Limb (tissue), 2 donors: ENCODE data around the gene STUM.
A peak's percentile ranks its signal among the peaks of the same experiment; 100 is the strongest.
"Not testable (repeated sequence)": the region's sequence is repeated elsewhere in the genome, so short reads cannot be mapped to it uniquely, and the experiment has no call there.

Experiments
- DNase-seq, 2 donors: peaks; one replicate each; pipeline ENCODE4 v3.0.0-alpha.2; 2016; ENCODE audit errors: extremely low spot score in 2 of 2

The STUM gene

DNA sequence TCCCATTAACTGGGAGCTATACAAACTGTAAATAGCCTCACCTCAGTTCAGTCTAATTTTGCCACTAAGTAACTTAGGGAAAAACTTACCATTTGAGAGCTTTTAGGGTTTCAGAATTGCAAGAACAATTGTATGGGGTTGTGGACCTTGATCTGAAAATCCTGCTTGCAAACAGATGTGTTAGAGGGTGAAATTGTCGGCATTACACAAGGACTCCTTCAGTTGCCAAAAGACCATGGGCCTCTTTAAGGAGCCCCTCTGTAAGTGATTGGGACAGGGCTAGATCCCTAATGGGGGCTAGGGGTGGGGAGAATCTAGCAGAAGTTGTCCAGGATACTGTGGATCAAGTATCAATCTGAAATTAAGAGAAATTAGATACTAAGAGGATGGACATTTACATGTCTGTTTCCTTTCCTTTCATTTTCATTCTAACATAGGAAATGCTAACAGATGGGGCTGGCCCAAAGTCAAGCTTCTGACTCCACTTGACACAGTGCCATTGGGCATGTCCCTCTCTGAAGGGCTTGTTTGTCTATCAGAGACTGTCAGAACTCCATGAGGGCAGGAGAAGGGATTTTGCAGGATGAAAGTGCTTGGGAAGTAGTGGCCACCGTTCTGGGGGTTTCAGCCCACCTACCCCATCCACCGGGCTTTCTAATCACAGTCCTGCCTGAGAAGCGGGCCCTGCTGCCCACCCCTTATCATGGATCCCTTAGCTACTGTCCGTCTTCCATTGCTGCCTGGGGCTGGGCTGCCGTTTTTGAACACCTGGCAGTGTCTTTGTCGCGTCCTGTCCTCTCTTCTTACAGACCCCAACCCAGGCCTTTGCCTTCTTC is 54.7 kb downstream of the STUM start:
- peak in 1 of 2 donors; percentile 68 for DNase-seq

DNA sequence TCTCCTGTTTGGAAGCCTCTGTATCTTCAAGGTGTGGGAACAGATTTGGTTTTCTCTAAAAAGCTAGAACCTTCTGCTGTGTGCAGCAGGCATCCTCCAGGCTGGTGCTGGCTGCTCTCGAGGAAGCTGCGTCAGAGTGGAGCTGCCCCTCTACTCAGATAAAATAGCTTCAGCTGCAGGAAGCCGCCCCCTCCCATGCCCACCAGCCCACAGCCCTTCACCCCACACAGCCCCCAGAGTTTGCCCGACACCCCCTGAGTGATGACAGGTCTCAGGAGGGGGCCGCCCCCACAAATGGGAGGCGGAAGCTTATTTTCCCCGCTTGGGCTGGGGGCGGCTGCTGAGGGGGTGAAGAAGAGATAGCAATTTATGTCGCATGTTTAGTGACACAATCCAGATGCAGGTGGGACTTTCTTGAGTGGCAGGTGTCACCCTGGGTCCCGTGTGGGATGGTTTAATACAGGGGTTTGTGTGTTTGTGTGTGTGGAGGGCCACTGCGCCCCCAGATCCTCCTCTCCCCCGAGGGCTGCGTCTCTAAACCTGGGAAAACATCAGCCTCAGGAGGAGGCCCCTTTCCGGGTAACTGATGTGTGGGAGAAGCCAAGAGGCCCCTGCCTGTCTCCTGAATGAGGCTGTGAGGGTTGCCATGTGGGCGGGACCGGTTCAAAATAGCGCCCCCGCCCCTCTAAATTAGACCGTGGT is 55.4 kb downstream of the STUM start:
- no peak for DNase-seq

DNA sequence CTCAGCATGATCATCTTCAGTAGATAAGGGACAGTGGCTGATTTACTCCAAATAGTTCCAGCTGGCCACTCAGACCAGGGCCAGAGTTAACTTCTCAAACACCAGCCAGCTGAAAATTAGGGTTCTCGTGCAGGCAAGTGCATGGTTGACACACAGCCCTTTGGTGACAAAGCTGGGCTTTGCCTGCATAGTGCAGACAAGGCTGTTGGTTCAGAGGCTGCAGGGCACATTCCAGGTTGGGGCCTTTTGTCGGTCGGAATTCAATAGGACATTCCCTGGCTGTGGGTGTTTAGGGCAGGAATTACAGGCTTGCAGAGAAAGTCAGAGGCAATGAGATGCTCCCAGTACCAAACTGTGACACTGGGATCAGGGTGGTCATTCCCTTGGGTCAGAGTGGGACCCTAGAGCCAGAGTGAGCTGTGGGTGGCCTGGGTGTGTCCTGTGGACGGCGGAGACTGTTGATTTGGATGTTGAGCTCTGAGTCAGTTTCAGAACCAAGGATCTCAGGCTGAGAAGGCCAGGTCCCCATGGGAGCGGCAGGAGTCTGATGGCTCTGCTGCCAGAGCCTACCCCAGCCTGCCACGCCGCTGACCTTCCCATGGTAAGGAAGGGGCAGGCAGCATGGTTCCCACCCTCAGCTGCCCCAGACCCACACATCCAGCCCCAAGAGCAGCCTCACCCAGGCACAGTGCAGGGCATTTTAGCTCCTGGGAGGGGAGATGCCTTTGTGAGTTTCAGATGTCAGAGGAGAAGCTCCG is 56.2 kb downstream of the STUM start:
- DNase-seq = no peak

DNA sequence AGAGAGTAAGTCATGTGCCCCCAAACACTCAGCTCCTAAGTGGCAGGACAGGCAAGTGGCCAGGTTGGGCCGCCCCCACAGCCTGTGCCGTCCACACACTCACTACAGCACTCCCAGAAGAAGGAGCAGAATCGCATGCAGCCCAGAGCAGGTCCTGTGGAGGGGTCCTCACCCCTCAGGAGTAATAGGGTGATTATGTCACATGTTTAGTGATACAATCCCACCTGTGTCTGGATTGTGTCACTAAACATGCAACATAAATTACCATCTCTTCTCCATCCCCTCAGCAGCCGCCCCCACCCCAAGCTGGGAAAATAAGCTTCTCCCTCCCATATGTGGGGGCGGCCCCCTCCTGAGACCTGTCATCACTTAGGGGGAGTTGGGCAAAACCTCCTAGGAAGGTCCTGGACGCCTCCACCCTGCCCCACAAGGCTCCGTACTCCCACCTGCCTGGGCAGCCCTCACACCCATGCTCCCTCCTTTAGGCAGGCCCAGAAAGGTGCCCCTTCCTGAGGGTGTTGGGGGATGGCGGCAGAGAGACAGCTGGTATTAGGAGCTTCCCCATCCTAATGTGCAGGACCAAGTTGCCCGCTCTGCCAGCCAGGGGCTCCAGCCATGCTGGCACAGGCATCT is 56.9 kb downstream of the STUM start:
- DNase-seq = no peak

DNA sequence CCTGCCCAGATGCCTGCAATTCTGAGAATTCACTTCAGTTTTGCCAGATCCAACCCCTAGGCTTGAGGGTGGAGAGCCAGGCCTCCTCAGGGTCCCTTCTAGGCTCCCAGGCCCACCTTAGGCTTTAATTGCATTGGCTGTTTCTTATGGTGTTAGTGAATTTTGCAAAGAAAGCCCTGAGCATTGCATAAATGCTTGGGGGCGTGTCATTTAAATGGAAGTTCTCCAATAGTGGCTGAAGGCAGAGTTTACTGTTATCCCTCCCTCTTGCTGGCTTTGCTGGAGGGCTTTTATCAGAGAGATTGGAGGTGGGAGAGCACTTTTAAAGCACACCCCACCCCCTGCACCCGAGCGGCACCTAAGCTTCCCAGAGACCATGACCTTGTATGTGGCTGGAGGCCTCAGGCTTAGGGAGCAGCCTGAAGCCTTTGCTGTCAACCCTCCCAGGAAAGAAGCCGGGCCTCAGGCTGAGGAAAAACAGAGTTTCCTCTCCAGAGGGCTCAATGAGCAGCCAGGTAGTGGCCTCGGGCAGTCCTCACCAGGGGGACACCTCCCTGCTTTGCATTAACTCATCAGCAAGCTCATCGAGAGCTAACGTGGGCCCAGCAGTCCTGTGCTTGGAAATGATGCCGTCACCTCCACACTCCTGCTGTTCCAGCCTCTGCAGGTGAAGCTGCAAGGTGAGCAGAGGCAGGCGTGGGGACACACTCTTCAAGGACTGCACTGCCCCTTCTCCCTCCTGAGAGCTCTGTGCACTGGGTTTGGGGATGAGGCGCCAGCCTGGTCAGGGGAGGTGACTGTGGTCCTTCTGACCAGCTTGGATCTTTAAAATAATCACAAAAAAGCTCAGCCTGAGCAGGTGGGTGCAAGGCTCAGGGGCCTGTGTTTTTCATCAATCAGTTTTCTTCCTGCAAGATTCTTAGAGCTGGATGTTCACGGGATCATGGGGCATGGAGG is 58.0 kb downstream of the STUM start:
- peak in 1 of 2 donors; percentile 26 for DNase-seq

DNA sequence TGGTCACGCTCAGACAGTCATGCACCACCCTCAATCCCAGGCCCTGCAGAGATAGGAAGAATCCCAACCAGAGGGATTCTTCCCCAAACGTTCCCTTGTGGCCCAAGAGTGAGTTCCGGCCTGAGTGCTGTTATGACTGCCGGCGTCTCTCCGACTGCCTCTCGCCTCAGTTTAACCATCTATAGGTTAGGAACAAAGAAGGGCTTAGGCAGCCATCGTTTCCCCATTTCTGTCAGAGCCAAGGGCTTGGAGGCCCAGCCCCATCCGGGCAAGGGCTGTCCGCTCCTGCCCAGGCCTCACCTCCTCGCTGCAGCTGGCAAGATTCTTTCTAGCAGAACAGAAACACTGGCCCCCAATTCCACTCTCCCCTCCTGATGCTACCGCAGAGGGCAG is 58.7 kb downstream of the STUM start:
- no peak for DNase-seq

DNA sequence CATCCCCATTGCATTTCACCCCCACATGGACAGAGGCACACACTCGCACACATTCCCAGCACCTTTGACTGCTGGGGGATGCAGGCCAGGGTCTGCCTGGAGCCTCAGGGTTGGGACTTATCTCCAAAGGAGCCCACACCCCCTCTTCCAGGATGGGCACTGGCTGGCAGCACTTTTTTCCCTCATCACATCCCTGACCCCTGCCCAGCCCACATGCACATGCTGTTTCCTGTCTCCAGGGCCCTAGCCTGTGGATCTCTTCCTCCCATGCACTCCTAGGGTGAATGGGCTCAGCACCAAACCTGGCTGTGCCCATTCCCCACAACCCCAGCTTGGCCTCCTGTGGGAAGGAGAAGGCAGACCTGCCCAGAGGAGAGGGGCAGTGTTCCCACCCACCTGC is 59.3 kb downstream of the STUM start:
- DNase-seq = no peak

DNA sequence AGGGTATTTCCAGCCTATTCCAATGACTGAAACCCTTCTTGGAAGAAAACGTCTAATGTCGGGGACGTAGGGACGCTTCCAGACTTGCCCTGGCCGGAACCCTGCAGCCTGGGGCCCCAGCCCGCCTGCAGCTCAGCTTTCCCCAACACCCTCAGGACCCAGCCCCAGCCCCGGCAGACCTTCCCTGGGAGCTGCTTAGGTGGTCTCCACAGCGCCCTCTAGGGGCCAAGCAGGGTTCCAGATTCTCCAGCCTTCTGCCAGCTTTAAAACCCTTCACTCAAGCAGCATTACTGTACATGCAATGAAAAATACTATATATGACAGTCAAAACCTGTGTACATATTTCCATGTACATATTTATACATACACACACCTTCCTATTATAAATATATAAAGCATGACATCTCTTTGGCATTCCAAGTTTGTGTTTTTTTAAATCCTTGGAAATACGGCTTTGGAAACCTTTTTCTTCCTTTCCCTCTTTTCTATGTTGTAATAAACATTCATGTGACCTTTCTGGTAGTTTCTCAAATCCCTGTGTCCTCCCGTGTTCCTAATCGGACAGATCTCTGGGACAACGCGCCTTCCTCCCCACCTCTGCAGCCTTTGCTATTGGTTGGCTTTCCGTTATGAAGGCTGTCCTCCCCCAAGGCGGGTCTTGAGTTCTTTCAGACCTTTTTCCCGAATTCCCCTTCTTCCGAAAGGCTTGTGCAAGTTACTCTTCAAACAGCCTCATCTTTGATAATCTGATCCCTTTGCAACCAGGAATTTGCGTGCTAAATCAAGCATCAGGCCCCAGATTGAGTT is 60.3 kb downstream of the STUM start:
- peak; percentile 43 to 75 for DNase-seq

DNA sequence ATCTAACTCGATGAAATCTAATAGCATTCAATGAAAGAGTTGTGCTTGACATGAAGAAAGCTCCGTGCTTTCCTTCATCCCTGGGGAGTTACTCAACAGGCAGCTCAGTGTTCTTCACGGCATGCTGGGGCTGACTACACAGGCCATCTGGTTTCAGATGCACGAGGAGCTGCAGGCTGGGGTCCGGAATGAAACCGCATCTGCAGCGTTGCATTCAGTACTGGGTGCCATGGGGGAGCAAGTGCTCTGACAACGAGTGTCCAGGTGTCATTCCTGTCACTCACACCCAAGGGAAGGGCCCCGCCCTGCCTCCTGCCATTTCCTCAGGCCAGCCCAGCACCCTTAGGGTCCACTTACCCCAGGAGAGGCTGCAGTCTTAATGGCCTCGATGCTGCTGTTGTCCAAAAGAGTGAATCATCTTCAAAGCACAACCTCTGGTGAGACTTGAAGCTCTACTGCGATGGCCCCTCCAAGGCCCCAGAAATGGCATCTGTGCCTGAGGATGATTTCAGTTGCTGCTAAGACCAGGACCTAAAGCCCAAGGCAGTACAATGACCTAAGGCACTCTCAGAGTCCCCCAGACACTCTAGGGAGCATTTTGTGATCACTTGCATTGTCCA is 61.4 kb downstream of the STUM start:
- no peak for DNase-seq

DNA sequence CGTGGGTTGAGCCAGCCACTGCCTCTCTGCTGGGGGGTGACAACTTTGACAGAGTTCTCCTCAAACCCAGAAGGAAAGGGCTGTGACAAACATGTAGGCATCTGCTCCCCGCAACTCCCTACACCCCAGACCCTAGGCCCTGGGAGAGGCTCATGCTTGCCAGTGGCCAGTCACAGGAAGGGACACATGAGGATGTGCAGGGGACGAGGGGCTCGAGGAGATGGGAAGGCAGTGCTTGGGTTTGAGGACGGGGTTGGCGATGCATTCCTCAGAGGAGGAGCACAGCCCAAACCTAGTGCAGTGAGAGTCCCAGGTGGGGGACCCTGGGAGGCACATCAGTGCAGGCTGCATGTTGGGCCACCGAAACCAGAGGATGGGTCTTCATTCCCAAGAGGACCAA is 62.1 kb downstream of the STUM start:
- no peak for DNase-seq

DNA sequence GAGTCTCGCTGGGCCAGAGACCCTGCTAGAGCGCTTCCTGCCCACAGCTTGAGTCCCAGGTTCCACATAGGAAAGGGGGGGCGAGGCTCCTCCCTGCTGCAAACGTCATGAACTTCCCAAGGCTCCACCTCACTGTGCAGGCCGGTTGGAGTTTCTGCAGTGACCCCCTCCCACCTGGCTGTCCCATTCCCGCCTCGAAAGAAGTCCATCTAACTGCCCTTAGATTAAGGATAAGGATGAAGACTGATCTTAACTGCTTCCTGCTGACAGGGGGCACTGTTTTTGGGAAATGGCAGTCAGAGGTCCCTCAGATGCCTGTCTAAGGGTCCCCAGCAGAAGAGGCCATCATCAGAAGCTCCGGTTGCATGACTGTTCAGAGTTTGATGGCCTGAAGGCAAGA is 62.7 kb downstream of the STUM start:
- DNase-seq = no peak

DNA sequence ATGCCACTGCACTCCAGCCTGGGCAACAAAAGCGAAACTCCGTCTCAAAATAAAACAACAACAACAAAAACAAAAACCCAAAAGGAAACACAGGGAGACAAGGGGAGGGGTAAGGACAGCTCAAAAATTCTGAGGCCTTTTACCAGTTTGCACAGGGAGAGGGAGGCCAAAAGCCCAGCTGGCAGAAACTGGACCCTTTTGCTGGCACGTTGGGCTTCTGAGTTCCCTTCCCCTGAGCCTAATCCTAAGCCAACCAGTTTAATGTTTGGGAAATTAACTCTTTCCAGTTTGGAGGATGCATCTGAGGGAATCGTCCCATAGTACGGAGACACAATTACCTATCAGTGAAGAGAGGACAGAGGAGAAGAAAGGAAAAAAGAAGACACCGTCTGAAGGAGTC is 63.4 kb downstream of the STUM start:
- not testable (repeated sequence) for DNase-seq

DNA sequence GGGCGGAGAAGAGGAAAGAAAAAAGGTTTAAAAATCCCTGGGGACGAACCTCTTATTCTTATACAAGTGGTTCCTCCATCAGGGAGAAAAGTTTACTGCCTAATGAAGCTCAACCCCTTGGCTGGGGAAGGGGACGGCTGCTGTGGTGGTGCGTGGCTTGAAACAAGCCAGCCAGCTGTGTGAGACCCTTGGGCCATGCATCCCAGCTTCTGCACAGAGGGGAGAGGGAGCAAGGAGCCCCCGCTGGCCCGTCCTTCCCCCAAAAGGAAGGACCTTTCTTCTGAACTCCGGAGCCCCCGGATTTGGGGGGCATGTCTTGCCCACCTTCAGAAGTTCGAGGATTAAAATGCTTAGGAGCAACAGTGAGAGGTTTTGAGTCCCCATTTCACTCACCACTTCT is 67.3 kb downstream of the STUM start:
- no peak for DNase-seq

DNA sequence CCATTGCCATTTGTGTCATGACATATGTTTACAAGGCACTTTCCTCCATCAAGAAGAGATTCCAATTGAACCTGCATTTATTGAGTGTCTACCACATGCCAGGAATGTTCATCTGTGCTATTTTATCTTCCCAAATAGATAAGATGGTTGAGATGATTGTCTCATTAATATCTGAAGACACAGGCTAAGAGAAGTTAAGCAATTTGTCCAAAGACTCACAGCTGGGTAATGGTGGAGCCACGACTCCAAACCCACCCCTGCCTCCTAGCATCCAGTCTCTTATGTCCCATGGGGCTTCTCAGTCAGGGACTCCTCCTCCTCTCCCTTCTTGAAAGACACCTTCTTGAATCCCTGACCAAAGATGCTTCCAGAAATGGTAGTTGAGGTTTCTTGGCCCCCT is 68.1 kb downstream of the STUM start:
- DNase-seq = no peak

DNA sequence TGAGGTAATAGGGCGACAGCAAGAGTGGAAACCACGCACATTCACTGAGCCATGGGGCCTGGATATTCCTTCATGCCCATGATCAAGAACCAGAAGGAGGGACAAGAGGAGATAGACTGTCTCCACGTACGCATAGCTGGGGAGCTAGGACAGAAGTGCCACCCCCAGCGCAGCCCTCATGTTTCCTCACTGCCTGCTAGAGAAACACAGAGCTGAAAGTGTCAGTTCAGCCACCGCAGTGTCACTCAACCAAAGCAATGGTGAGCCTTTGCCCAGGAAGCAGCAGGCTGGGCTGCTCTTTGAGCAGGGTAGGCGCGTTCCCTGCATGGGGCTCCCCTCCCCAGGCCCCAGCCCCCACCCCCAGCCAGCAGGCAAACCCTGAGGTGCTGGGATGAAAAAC is 68.5 kb downstream of the STUM start:
- no peak for DNase-seq

DNA sequence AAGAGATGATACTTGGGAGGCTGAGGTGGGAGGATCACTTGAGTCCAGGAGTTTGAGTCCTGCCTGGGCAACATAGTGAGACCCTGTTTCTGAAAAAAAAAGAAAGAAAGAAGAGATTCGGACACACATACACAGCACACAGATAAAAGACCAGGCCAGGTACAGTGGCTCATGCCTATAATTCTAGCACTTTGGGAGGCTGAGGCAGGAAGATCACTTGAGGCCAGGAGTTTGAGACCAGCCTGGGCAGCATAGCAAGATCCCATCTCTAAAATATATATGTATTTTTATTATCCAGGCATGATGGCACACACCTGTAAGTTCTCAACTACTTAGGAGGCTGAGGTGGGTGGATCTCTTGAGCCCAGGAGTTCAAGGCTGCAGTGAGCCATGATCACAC is 69.2 kb downstream of the STUM start:
- DNase-seq = not testable (repeated sequence)

DNA sequence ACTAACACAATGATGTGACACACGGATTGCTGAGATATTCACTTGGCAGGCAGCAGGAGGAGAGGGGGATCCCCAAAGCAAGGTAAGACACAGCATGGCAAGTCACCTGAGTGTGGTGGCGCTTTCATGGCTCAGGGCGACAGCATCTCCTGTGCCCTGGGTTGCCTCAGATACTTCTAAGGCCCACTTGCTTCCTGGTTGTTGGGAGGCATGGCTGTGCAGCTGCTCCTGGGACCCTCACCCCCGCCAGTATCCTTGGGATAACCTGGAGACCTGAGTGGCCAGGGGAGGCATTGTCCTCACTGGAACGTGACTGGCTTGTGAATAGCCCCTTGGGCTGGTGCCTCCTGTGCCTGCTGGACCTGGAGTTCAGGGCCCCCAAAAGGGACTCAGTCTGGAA is 69.8 kb downstream of the STUM start:
- DNase-seq = no peak

DNA sequence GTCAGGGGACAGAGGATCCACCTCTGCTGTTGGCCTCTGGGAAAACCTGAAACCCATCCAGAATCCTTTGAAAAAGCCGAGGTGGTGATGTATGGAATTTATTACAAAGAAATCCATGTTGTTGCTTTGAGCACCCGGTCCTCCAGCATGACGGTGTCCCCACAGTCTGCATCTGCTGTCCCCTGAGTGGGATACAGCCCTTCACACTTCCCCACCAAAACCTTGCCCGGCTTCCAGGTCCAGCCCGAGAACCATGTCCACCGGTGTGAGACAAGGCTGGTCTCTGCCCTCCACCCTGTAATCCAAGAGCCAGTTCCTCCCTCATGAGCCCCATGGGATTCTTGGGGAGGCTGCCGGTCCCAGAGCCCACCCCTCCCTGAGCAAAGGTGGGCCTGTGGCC is 70.5 kb downstream of the STUM start:
- DNase-seq = no peak

DNA sequence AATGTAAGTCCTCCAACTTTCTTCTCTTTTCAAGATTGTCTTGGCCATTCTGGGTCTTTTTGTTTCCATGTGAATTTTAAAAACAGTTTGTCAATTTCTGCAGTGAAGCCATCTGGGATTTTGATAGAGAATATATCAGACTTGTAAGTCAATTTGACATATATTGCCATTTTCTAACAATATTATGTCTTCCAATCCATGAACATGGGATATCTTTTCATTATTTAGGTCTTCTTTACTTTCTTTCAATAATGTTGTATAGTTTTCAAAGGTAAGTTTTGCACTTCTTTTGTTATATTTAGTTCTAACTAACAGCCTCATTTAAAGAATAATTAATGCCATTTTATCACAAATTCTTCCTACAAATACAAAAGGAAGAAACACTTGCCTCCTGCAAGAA is 73.4 kb downstream of the STUM start:
- DNase-seq = no peak
